Measurements from ENCODE around the gene ADAMTS7. TPM values are rescaled to one million over a fixed set of nuclear protein-coding genes. Genes with fewer than 3 reads are reported as not detected.

Gene ADAMTS7
- total and polyA plus RNA-seq, 2 donors (not counting 3 experiments of a cell fraction or from before 2014, with no cell fraction given) = 49.6 to 64.7 TPM

GRCh38 chr15:78830514-78831228, 19.4 kb upstream of the ADAMTS7 start:
- peak overlapping the region; percentile 72 for H2AFZ ChIP-seq (ENCODE audit: low read depth, low read length)
- no peaks in the 10 kb centered on the region for H3K9me3 ChIP-seq (replicated peaks; ENCODE audit: control insufficient read depth, insufficient read depth, low read length)
- H3K4me2 ChIP-seq (ENCODE audit: insufficient read depth, low read length) = no peak overlapping the region
- intact Hi-C loops (cut with micrococcal nuclease) (no loop called here), dilution Hi-C loops (cut with MboI; ENCODE audit: extremely low pct_ligation_motif_present, low sequenced_read_pairs) (no loop called here)
- peaks cover 2 to 12% of the 10 kb centered on the region in 2 experiments for H3K27me3 ChIP-seq (ENCODE audit: control insufficient read depth in 2 of 2, insufficient read depth in 2 of 2, low read length in 2 of 2)
- H3K4me1 ChIP-seq (ENCODE audit: control insufficient read depth, extremely low read depth, insufficient read depth, low read length) = no peaks in the 10 kb centered on the region
- no peaks in the 10 kb centered on the region for H3K9me1 ChIP-seq (replicated peaks; ENCODE audit: control insufficient read depth, extremely low read depth, insufficient read depth, low read length)
- no peak for FAIRE-seq
- TF ChIP-seq FOS (IDR thresholded peaks at IDR 0.05; ENCODE audit: borderline replicate concordance, insufficient read depth, low read length) (no peak), CTCF (IDR thresholded peaks at IDR 0.05; ENCODE audit: extremely low read depth in 1 of 2, insufficient read depth in 1 of 2, low read depth in 1 of 2, low read length in 2 of 2) (no peak), POLR2A (IDR thresholded peaks at IDR 0.05; ENCODE audit: low read depth, low read length) (no peak), GATA2 (IDR thresholded peaks at IDR 0.05; ENCODE audit: insufficient read depth, insufficient read length, low read depth, low read length) (no peak), JUN (IDR thresholded peaks at IDR 0.05; ENCODE audit: borderline replicate concordance, insufficient read depth, insufficient read length, low read depth) (no peak), MYC (IDR thresholded peaks at IDR 0.05; ENCODE audit: low read depth, low read length) (no peak), EZH2 (IDR thresholded peaks at IDR 0.05; ENCODE audit: borderline replicate concordance, low read depth, low read length, severe bottlenecking) (no peak), POLR2AphosphoS5 (IDR thresholded peaks at IDR 0.05; ENCODE audit: insufficient read depth, low read depth, low read length) (no peak)
- TF ChIP-seq, protein P1, sequence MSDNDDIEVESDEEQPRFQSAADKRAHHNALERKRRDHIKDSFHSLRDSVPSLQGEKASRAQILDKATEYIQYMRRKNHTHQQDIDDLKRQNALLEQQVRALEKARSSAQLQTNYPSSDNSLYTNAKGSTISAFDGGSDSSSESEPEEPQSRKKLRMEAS (IDR thresholded peaks at IDR 0.05; ENCODE audit: insufficient read depth, insufficient read length) = no peak
- BruUV-seq (replicated peaks) = no TSS peak
- H3K4me3 ChIP-seq (replicated peaks in 1 of 3; ENCODE audit: insufficient read depth in 1 of 3, low read depth in 1 of 3, low read length in 3 of 3) = no peak overlapping the region
- POLR2A ChIA-PET = no interaction called here
- H3K79me2 ChIP-seq (ENCODE audit: control insufficient read depth, insufficient read depth, low read length) = no peaks in the 10 kb centered on the region
- H3K9ac ChIP-seq (replicated peaks; ENCODE audit: extremely low read depth, insufficient read depth, low read length) = no peak overlapping the region
- H4K20me1 ChIP-seq (replicated peaks; ENCODE audit: control insufficient read depth, extremely low read depth, insufficient read depth, low read length) = no peaks in the 10 kb centered on the region
- H3K27ac ChIP-seq (ENCODE audit: insufficient read depth, low read depth, low read length) = no peak overlapping the region
- CTCF ChIA-PET = interaction anchor here (1.1 to 1.3 kb wide), 2 partner anchors 20 to 176 kb away, joined by 3 to 6 read pairs; partner anchors contain the start of gene ADAMTS7
- H3K36me3 ChIP-seq (ENCODE audit: control insufficient read depth in 2 of 2, extremely low read depth in 1 of 2, insufficient read depth in 2 of 2, low read length in 2 of 2) = no peaks in the 10 kb centered on the region
- no peak for DNase-seq (ENCODE audit: low read depth, low spot score)

All from endothelial cell of umbilical vein (primary cell).